OCI-LY3 (cell line): Measurements from ENCODE around the gene KRT81.

Experiments used
- EZH2phosphoT487 ChIP-seq: fragments of 200-600 bp; shearing (Covaris generic); IDR thresholded peaks from 2 replicates; pipeline ENCODE4 v1.6.1; 2018; ENCODE audit warnings: antibody characterized with exemption, mixed run types, low read depth
- TF ChIP-seq, protein P1 (sequence below): fragments of 200-600, 300-600 bp; sonication (generic); IDR thresholded peaks from 2 replicates; pipeline ENCODE4 v1.5.1; 2014; ENCODE audit warnings: antibody characterized with exemption, low read length, low read depth

DNA sequence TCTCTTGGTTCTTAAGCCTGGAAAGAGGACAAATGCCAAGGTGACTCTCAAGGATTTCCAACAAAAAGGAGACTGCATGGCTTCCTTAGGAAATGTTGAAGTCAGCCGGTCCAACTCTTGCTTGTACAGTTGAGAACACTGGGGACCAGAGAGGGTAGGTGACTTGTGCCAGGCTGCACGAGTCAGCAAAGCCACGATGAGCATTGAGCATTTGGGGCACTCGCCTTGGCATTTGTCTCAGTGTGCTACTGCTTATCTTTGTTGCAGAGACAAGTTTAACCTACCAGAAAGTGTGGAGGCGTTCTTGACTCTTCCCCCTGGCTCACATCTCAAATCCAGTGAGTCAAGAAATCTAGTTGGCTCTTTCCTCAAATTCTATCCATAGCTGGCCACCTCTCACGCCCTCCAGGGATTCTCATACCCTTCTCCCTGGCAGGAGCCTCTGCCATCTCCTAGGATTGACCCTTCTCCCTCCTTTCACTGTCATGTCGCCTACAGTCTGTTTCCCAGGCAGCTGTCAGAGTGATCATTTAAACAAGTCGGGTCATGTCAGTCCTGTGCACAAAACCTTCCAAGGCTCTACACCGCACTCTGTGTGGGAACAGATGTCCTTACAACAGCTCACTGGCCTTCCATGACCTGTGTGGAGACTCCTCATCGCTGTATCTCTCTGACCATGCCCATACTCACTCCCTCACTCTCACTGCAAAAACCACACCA, 47.1 kb upstream of the KRT81 start:
- TF ChIP-seq, protein P1, sequence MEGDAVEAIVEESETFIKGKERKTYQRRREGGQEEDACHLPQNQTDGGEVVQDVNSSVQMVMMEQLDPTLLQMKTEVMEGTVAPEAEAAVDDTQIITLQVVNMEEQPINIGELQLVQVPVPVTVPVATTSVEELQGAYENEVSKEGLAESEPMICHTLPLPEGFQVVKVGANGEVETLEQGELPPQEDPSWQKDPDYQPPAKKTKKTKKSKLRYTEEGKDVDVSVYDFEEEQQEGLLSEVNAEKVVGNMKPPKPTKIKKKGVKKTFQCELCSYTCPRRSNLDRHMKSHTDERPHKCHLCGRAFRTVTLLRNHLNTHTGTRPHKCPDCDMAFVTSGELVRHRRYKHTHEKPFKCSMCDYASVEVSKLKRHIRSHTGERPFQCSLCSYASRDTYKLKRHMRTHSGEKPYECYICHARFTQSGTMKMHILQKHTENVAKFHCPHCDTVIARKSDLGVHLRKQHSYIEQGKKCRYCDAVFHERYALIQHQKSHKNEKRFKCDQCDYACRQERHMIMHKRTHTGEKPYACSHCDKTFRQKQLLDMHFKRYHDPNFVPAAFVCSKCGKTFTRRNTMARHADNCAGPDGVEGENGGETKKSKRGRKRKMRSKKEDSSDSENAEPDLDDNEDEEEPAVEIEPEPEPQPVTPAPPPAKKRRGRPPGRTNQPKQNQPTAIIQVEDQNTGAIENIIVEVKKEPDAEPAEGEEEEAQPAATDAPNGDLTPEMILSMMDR, result no peak
- TF ChIP-seq EZH2phosphoT487, result no peak
